Prostate gland (tissue), 2 donors: ENCODE measurements around the gene NEU4.

Experiments used
- CTCF ChIP-seq, 4 experiments: fragments of 200-600 bp in 2 of 4; fragments of 450-650 bp in 2 of 4; sonication (generic) in 2 of 4; IDR thresholded peaks; 1 replicate in 3 of 4; 2 replicates in 1 of 4; pipeline ENCODE4 v1.5.1; 2016 to 2019; ENCODE audit warnings: antibody characterized with exemption in 4 of 4, mild to moderate bottlenecking in 2 of 4, moderate library complexity in 2 of 4
- POLR2A ChIP-seq: fragments of 450-650 bp; IDR thresholded peaks from one replicate; pipeline ENCODE4 v1.6.1; 2016; ENCODE audit warnings: antibody characterized with exemption, mild to moderate bottlenecking

- TF ChIP-seq POLR2A: no peak
- no peak for TF ChIP-seq CTCF (IDR thresholded peaks at IDR 0.05)
Observed at GRCh38 chr2:241802421-241803318, 6.3 kb upstream of the NEU4 start.
